Peyer's patch (tissue), 4 donors: ENCODE results near the gene METTL22. TPM values are rescaled to one million over a fixed set of nuclear protein-coding genes. Genes with fewer than 3 reads are reported as not detected.

Source experiments
- DNase-seq, 3 donors: peaks; one replicate each; pipeline ENCODE4 v3.0.0-alpha.2; 2017 to 2019
- H3K27ac ChIP-seq, 4 donors: fragments of 200-600 bp; sonication (generic); one replicate each; pipeline ENCODE4 v1.5.1; 2016 to 2019
- H3K27me3 ChIP-seq, 2 donors: fragments of 200-600 bp; sonication (generic); one replicate each; pipeline ENCODE4 v1.5.1; 2019
- H3K36me3 ChIP-seq, 3 donors: fragments of 200-600 bp; sonication (generic); one replicate each; pipeline ENCODE4 v1.5.1; 2016 to 2019
- H3K4me1 ChIP-seq, 4 donors: fragments of 200-600 bp; sonication (generic); one replicate each; pipeline ENCODE4 v1.5.1; 2016 to 2019
- H3K4me3 ChIP-seq, 4 donors: fragments of 200-600 bp; sonication (generic); 1 replicate in 3 of 4; 2 replicates in 1 of 4; pipeline ENCODE4 v1.5.1; 2016 to 2019; ENCODE audit warnings: mild to moderate bottlenecking in 1 of 4
- H3K9me3 ChIP-seq, 4 donors: fragments of 200-600 bp; sonication (generic); one replicate each; pipeline ENCODE4 v1.5.1; 2016 to 2019; ENCODE audit warnings: mild to moderate bottlenecking in 1 of 4
- POLR2A ChIP-seq, 2 donors: fragments of 450-650 bp; IDR thresholded peaks; one replicate each; pipeline ENCODE4 v1.5.1; 2017; ENCODE audit warnings: antibody characterized with exemption in 2 of 2, mild to moderate bottlenecking in 2 of 2, moderate library complexity in 2 of 2
- total RNA-seq, 4 donors: library from RNA; depleted of rRNA; stranded (reverse); fragments of >200 nt; gene quantifications; one replicate each; pipeline ENCODE4 v1.1.0, GENCODE V29; 2016
- TF ChIP-seq, protein P1 (sequence below), 6 experiments: fragments of 450-650 bp in 4 of 6; fragments of 200-600 bp in 2 of 6; sonication (generic) in 1 of 6; IDR thresholded peaks; one replicate each; pipeline ENCODE4 v1.5.1; 2017 to 2019; ENCODE audit warnings: antibody characterized with exemption in 6 of 6, mild to moderate bottlenecking in 3 of 6, moderate library complexity in 1 of 6

The METTL22 gene
- total RNA-seq, 4 donors from 2014 or later, result 25.0 to 86.5 (median 59.0) TPM

DNA sequence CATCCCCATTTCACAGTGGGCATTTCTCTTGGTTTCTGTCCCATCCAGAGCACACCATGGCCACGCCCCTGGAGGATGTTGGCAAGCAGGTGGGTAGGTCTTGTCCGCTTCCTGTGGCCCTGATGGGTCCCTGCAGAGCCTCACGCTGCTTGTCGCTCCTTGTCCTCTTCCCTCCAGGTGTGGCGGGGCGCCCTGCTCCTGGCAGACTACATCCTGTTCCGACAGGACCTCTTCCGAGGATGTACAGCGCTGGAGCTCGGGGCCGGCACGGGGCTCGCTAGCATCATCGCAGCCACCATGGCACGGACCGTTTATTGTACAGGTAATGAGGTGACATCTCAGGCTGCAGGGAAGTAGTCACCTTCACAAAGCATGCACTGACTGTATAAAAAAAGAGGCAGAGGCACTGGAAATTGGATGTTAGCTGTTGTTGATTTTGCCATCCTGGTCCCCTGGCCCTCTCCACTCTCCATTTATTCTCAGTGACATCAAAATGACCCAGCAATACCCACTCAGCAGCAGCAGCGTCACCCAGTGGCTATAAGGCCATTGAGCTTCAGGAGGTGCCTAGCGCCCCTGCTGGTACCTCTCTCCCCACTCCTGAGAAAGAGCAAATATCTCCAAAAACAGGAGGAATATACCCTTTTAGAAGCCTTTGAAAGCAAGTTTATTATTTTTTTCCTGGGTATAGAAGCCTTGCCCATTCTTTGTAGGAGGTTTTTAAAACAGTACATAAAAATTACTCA is 13.7 kb downstream of the METTL22 start:
- no peak for DNase-seq
- H3K27me3 ChIP-seq, result no peaks in the 10 kb centered on the region
- no peaks in the 10 kb centered on the region for H3K9me3 ChIP-seq
- peaks cover 0 to 86% (median 0%) of the 10 kb centered on the region in 3 donors for H3K36me3 ChIP-seq
- TF ChIP-seq POLR2A (IDR thresholded peaks at IDR 0.05), result no peak
- TF ChIP-seq, protein P1, sequence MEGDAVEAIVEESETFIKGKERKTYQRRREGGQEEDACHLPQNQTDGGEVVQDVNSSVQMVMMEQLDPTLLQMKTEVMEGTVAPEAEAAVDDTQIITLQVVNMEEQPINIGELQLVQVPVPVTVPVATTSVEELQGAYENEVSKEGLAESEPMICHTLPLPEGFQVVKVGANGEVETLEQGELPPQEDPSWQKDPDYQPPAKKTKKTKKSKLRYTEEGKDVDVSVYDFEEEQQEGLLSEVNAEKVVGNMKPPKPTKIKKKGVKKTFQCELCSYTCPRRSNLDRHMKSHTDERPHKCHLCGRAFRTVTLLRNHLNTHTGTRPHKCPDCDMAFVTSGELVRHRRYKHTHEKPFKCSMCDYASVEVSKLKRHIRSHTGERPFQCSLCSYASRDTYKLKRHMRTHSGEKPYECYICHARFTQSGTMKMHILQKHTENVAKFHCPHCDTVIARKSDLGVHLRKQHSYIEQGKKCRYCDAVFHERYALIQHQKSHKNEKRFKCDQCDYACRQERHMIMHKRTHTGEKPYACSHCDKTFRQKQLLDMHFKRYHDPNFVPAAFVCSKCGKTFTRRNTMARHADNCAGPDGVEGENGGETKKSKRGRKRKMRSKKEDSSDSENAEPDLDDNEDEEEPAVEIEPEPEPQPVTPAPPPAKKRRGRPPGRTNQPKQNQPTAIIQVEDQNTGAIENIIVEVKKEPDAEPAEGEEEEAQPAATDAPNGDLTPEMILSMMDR (IDR thresholded peaks at IDR 0.05), result peak in 2 of 6 experiments; percentile 25 to 34
- no peak overlapping the region for H3K4me3 ChIP-seq
- H3K4me1 ChIP-seq, result no peaks in the 10 kb centered on the region
- H3K27ac ChIP-seq, result no peak overlapping the region

DNA sequence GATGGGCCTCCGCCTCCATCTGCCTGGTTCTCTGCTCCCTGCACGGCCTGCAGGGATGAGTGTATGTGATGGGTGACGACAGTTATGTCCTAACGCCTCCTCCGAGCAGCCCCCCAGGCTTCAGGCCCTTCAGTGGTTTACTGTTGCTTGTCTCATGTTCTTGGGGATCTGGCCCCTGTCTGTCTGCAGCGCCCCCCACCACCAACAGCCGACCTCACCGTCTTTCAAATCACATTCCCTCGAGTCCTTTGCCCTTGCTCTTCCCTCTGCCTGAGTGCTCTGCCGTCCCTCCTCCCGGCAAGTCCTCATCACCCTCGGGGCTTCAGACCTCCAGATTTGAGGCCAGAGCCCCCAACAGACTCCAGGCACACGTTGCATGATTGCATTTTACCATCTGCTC is 18.2 kb downstream of the METTL22 start:
- no peak overlapping the region for H3K27ac ChIP-seq

DNA sequence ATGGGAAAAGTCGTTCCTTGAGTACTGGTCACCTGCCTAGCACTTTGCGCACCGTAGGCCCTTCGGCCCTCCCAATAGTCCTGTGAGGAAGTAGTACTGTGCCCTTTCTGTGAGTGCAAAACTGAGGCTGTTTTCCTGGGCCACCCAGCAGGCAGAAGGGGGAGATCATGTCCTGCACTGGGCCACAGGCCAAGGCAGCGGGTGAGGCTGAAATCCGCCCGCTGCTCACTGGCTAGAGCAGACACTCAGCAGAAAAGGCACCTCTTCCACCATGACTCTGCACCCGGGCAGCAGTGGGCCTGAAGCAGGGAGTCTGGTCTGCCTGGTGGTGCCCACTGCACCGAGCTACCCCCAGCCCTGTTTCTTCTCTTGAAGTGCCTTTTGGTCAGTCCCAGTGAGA is 20.2 kb downstream of the METTL22 start:
- H3K36me3 ChIP-seq, result peaks cover 0 to 89% (median 0%) of the 10 kb centered on the region in 3 donors

More for the DNA sequence above, 18.2 kb downstream of the METTL22 start:
- TF ChIP-seq, protein P1 (IDR thresholded peaks at IDR 0.05), result no peak
- no peak for TF ChIP-seq POLR2A (IDR thresholded peaks at IDR 0.05)
- H3K9me3 ChIP-seq, result no peaks in the 10 kb centered on the region
- H3K4me1 ChIP-seq, result no peaks in the 10 kb centered on the region
- H3K36me3 ChIP-seq, result peaks cover 0 to 89% (median 0%) of the 10 kb centered on the region in 3 donors
- H3K27me3 ChIP-seq, result no peaks in the 10 kb centered on the region
- no peak for DNase-seq
- no peak overlapping the region for H3K4me3 ChIP-seq

DNA sequence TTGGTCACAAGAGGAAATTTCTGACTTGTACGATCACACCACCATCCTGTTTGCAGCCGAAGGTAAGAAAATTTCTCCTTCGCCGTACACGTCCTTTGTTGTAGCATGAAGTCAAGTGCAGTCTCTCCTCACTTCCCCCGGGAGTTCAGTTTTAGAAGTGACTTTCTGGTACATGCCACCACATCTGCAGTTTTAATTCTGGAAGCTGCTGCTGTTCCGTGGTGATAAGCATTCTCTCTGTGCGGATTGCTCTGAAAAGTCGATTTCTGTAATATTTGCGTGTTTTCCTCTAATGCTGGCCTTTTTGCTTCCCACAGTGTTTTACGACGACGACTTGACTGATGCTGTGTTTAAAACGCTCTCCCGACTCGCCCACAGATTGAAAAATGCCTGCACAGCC is 20.6 kb downstream of the METTL22 start:
- H3K36me3 ChIP-seq, result peaks cover 0 to 89% (median 0%) of the 10 kb centered on the region in 3 donors
- H3K27me3 ChIP-seq, result no peaks in the 10 kb centered on the region
- TF ChIP-seq, protein P1 (IDR thresholded peaks at IDR 0.05), result no peak
- TF ChIP-seq POLR2A (IDR thresholded peaks at IDR 0.05), result no peak
- H3K27ac ChIP-seq, result no peak overlapping the region
- H3K4me3 ChIP-seq, result no peak overlapping the region
- no peak for DNase-seq
- H3K4me1 ChIP-seq, result no peaks in the 10 kb centered on the region
- H3K9me3 ChIP-seq, result no peaks in the 10 kb centered on the region

More for the DNA sequence above, 20.2 kb downstream of the METTL22 start:
- TF ChIP-seq, protein P1 (IDR thresholded peaks at IDR 0.05), result no peak
- no peak for TF ChIP-seq POLR2A (IDR thresholded peaks at IDR 0.05)
- Histone ChIP-seq H3K27ac (no peak overlapping the region), H3K9me3 (no peaks in the 10 kb centered on the region), H3K4me3 (no peak overlapping the region), H3K27me3 (no peaks in the 10 kb centered on the region), H3K4me1 (no peaks in the 10 kb centered on the region)
- no peak for DNase-seq

DNA sequence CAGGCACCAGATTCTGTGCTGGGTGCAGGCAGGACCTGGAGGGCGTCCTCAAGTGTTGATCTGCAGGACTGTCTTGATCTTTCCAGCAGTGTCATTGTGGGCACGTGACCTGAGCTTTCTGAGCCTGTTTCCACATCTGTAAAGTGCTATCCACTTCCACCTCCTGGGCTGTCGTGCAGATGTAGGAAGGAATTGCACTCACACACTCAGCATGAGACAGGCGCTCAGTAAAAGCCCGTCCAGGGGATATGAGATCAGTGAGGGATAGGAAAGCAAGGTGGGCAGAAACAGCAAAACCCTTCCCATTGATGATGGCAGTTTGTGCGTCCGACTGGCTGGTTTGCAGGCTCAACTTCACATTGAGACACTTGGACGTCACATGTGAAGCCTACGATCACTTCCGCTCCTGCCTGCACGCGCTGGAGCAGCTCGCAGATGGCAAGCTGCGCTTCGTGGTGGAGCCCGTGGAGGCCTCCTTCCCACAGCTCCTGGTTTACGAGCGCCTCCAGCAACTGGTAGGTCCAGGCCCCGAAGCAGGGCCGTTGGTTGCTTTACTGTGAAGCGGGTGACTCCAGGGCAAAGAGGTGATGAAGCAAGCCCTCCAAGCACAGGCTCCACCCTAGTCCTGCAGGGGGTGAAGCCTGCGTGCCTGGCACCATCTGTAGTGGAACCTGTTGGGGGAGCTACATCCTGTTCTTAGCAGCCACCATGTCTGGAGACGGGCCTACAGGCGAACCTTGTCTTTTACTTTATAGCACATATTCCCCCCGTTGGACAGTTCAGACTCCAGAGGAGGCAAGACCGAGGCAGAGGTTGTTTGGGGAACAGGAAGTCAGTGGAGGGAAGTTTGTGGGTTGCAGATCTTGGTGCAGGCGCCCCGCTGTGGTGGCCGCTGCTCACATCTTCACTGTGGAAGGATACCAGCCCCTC is 23.0 kb downstream of the METTL22 start:
- peak in 2 of 3 donors; percentile 18 to 53 for DNase-seq
- TF ChIP-seq, protein P1 (IDR thresholded peaks at IDR 0.05), result peak in 1 of 6 experiments; percentile 16
- TF ChIP-seq POLR2A (IDR thresholded peaks at IDR 0.05), result no peak
- H3K4me1 ChIP-seq, result no peaks in the 10 kb centered on the region
- peak overlapping the region in 1 of 4 donors; percentile 13 for H3K27ac ChIP-seq
- no peak overlapping the region for H3K4me3 ChIP-seq
- H3K27me3 ChIP-seq, result no peaks in the 10 kb centered on the region
- H3K9me3 ChIP-seq, result no peaks in the 10 kb centered on the region
- peaks cover 0 to 82% (median 0%) of the 10 kb centered on the region in 3 donors for H3K36me3 ChIP-seq
